GM18907 (cell line): ENCODE results near the gene ITPR1.
A peak's percentile ranks its signal among the peaks of the same experiment; 100 is the strongest.

ENCODE experiments used
- ATAC-seq: cut with Tn5 transposase; IDR thresholded peaks from one replicate; pipeline ENCODE4 v1.9.1; 2021; ENCODE audit warnings: mild to moderate bottlenecking, moderate library complexity; ENCODE audit not compliant: unreplicated experiment

Gene ITPR1

DNA sequence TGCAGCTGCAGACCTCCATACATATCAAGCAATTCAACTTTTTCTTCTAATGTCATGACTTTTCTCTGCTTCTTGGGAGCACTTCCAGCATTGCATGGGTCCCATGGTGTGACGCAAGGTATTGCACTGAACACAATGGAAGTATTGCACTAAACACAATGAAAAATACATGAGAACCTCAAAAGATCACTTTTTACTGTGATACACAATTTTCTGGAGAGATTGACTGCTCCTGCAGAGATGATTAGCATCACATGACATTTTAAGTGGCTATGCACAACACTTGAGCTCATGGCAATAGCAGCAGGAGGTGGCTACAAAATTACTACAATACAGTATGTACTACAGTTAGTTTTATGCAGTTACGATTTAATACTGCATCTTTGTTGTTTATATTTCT is 372.6 kb downstream of the ITPR1 start:
- no peak for ATAC-seq

DNA sequence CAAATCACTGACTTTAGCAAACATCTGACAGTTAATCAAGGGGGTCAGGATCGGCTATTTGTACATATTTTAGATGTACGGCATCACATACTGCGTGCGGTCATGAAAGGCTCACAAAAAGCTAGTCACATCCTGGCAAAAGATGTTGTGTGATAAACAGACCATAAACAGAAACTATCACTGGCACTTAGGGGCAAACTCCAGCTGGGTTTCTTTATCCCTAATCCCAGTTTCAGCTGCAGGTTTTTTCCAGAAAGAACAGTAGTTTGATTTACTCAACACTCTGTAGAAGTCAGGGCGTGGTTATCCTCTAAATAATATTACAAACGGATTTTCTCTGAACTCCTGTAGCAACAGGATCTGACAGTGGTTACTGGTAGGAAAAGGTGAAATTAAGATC is 373.7 kb downstream of the ITPR1 start:
- ATAC-seq = no peak

DNA sequence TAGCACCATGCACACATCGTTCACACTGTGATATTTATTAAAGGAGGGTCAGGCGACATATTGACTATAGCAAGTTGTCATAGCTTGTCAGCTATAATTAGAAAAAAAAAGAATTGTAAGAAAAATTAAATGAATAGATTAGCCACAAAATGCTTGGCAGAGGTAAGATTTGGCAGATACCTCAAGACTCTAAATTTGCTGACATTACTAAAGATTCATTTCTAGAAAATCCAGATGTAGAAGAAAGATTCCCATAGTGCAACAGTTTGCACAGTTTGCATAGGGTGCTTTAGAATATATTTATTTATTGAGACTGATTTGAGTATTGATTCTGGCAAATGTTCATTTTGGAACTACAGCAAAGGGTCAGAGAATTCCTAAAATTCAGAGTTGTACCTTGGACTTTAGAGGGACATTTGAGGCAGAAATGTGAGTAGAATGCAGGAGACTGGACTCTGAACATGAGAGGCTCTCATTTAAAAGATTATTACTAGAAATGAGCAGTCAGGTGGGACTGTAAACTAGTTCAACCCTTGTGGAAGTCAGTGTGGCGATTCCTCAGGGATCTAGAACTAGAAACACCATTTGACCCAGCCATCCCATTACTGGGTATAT is 384.1 kb downstream of the ITPR1 start:
- ATAC-seq = no peak

DNA sequence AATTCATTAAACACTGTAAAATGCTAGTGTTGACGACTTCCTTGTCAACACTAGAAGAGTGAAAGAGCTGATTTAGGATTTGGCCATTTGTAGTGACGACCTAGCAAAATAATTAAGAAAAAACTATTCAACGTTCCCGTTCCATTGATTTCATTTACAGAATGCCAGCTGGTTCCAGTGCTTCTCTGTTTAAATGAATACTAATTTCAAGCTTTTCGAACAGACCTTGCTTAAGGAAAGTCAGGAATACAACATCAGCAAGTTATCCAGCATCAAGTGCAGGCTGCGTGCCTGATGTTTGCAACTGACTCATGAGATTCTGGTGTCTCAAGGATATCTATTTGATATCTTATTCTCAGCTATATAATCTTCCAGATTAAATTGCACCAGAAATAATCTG is 387.7 kb downstream of the ITPR1 start:
- no peak for ATAC-seq

DNA sequence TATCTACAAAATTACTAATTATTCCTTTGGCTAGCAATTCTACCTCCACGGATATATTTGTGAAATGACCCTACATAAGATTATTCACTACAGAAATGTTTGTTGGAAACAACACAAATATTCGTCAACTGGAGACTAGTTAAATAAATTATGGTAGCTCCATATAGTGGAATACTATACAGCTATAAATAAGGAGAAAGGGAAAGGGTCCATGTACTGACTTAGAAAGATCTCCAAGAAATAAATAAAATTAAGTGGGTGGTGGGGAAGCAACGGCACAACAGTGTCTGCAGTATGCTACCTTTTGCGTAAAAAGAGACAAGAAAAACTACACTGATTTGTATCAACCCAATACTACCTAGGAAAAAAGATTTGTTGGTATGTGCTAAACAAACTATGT is 389.4 kb downstream of the ITPR1 start:
- ATAC-seq = no peak

DNA sequence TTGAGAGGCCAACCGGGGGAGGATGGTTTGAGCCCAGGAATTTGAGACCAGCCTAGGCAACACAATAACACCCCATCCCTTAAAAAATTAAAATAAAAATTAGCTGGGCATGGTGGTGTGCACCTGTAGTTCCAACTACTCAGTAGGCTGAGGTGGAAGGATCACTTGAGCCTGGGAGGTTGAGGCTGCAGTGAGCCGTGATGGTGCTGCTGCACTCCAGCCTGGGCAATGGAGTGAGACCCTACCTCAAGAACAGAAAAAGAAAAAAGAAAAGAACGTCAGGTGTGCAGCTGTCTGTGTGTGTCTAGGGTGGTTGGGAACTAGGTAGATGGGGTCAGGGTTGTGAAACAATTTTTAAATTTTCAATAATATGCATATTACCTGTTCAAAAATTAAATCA is 389.9 kb downstream of the ITPR1 start:
- no peak for ATAC-seq

DNA sequence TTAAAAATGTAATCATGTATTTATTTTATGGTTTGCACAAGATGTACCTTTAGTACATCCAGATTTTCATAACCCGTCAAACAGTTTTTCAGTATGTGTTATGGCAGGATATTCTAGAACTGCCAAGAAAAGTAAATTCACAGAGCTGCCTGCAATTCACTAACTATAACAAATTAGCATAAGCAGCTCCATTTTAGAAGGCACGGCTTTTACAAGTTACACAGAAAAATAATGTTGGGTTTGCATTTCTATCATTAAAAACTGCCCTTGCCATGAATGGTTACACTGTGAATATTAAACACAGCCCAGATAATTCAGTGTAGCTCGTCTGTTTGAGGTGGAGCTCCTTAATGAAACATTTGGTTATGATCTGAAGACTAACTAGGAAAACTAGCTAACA is 391.7 kb downstream of the ITPR1 start:
- no peak for ATAC-seq

DNA sequence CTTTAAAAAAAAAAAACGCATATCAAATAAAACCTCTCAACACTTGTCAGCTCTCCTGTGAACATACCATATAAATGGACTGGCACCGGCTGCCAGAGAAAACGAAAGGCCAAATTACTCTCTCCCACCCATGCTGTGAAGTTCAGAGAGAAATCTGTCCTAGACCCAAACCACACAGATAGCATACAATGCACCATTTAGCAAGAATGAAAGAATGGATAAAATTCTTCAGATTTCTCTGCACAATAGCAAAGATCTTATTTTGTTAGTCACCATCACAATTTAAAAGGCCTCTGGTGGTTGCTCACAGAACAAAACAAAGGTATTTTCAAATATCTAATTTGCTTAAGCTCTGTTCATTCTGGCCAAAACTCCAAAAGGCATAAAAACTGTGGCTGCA is 392.2 kb downstream of the ITPR1 start:
- no peak for ATAC-seq

DNA sequence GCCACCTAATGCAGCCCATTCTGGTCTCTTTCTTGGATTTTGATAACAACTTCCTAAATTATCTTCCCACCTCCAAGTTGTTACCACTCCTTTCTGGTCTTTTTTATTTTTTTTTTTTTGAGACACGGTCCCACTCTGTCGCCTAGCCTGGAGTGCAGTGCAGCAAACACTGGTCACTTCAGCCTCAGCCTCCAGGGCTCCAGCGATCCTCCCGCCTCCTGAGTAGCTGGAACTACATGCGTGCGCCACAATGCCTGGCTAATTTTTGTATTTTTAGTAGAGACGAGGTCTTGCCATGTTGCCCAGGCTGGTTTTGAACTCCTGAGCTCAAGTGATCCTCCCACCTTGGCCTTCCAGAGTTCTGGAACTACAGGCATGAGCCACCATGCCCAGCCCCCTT is 393.3 kb downstream of the ITPR1 start:
- ATAC-seq = no peak

DNA sequence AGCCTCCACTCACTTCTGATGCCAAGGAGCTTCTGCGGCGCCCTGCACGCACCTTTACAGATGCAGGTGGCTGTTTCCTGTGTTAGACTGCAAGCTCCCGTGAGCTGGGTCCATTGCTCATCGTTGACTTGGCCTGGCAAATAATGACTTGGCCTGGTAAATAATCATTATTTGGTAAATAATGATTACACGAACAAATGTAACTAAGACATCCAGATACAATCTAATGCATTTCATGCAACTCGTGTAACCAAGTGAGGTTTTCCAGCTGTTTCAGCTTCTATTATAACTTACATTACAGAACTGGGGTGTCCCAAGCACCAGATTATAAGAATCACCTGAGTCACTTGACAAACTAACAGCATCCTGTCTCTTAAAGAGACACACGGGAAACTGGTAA is 394.0 kb downstream of the ITPR1 start:
- ATAC-seq = no peak

DNA sequence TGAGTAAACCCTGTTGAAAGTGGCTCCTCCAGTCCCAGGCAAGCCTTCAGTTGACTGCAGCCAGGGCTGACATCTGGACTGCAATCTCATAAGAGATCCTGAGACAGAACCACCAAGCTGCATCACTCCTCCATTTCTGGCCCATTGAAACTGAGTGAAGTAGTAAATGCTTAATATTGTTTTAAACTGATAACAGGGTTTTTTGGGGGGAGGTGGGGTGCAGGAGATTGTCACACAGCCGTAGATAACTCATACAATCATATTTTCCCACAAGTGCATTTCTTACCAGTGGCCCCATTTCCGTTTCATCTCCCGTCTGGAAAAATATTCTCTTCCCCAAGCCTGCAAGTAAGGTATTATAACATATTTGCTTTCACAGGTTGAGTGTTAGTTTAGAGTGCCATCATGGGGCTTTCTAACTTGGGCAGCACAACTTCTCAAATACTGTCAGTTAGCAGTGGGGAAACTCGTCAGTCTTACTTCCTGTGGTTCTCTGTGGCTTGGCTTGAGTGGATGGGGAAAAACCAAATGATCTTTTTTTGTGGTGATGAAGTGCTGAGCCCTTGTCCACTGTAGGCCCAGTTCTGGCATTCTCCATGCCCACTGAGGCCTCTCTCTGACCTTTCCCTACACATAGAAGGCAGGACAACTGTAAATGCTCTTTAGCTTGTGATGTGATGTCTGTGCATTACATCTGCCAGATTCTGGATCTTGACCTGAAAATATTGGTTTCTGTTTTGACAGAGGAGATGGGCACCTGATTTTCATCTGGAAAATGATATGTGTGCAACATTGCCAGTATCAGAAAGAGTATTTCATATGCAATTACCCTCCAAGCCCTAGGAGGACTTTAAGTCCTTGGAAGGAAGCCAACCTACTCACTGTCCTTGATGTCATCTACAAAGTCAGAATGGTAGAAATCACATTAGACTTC is 396.0 kb downstream of the ITPR1 start:
- ATAC-seq = peak; percentile 97

DNA sequence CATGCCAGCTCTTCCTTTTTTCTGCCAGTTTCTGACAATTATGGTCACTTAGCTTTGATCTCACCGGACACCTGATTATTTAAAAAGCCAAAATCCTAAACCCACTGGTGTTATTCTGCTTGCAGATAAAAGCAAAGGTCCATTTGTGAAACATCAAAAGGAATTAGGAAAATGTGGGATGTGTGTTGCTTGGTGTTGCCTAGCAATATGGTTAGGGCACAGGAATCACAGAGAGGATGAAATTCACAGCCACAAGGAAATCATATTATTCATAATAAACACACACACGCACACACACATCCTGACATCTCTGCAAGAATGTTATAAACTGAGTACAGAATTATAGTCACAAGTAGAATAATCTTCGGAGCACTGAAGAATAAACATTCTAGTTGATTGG is 396.7 kb downstream of the ITPR1 start:
- ATAC-seq = no peak

DNA sequence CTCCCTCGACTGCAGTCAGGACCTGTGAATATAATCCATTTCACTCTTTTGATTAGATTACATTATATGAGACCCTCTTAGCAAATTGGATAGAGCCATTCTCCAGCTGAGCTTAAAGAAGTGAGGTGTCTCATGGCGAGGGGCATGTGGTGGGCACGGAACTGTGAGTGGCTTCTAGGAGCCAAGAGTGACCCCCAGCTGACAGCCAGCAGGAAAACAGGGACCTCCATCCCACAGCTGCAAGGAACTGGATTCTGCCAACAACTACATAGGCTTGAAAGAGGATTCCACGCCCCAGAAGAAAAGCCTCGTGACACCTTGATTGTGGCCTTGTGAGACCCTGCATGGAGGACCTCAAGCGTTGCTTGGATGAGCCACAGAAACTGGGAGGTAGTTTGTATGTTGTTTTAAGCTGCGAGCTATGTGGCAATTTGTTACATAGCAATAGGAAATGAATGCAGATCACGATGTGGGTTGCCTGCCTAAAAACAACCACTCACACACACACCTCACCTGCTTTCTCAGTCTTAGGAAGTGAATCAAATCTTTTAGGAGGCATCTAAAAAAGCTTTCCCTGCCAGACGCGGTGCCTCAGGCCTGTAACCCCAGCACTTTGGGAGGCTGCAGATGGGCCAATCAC is 401.9 kb downstream of the ITPR1 start:
- no peak for ATAC-seq

DNA sequence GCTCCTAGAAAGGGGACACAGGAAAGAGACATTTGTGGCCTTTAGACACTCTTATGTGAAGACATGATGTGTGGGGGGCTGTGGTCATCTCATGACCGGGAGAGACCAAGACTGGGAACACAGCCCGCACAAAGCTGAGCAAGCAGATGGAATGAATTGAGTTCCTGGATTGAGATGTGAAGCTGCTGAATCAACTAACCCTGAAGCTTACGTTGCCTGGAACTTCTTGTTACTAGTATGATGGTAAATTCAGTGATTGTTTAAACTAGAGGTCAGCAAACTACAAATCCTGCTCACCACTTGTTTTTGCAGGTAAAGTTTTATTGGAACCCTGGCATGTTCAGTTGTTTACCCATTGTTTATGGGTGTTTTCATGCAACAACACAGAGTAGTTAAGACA is 402.7 kb downstream of the ITPR1 start:
- ATAC-seq = no peak
